HUES48 (cell line): ENCODE measurements around the gene HMG20B.

ENCODE experiments used
- H3K27ac ChIP-seq: one replicate; pipeline ENCODE4 v1.7.0; 2013; ENCODE audit warnings: low read depth, low read length, inconsistent platforms
- H3K27me3 ChIP-seq: 2 replicates; pipeline ENCODE4 v1.6.1; 2013; ENCODE audit warnings: mild to moderate bottlenecking, low read length; ENCODE audit not compliant: control insufficient read depth, insufficient read depth
- H3K36me3 ChIP-seq: 2 replicates; pipeline ENCODE4 v1.6.1; 2013; ENCODE audit warnings: low read length; ENCODE audit not compliant: control insufficient read depth, insufficient read depth
- H3K4me1 ChIP-seq: 2 replicates; pipeline ENCODE4 v1.6.1; 2013; ENCODE audit warnings: mild to moderate bottlenecking, low read length; ENCODE audit not compliant: control insufficient read depth, insufficient read depth
- H3K4me3 ChIP-seq: 2 replicates; pipeline ENCODE4 v1.5.1; 2013; ENCODE audit warnings: mild to moderate bottlenecking, low read depth, low read length
- H3K9ac ChIP-seq: 2 replicates; pipeline ENCODE4 v1.6.1; 2013; ENCODE audit warnings: mild to moderate bottlenecking, low read depth, low read length, moderate library complexity
- H3K9me3 ChIP-seq: 2 replicates; pipeline ENCODE4 v1.6.1; 2013; ENCODE audit warnings: low read length; ENCODE audit not compliant: control insufficient read depth, insufficient read depth

The HMG20B gene

GRCh38 chr19:3547301-3547731, 25.4 kb upstream of the HMG20B start:
- Histone ChIP-seq H3K27ac (no peak overlapping the region), H3K9me3 (no peaks in the 10 kb centered on the region), H3K9ac (no peak overlapping the region), H3K4me3 (no peak overlapping the region), H3K27me3 (no peaks in the 10 kb centered on the region), H3K4me1 (no peaks in the 10 kb centered on the region), H3K36me3 (peaks cover 7% of the 10 kb centered on the region; the same call in 1 of the 2 replicates)

GRCh38 chr19:3547767-3548282, 24.9 kb upstream of the HMG20B start:
- no peaks in the 10 kb centered on the region for H3K4me1 ChIP-seq
- H3K36me3 ChIP-seq = peaks cover 7% of the 10 kb centered on the region; the same call in 1 of the 2 replicates
- no peaks in the 10 kb centered on the region for H3K9me3 ChIP-seq
- no peak overlapping the region for H3K4me3 ChIP-seq
- no peaks in the 10 kb centered on the region for H3K27me3 ChIP-seq
- no peak overlapping the region for H3K9ac ChIP-seq
- H3K27ac ChIP-seq = no peak overlapping the region

DNA sequence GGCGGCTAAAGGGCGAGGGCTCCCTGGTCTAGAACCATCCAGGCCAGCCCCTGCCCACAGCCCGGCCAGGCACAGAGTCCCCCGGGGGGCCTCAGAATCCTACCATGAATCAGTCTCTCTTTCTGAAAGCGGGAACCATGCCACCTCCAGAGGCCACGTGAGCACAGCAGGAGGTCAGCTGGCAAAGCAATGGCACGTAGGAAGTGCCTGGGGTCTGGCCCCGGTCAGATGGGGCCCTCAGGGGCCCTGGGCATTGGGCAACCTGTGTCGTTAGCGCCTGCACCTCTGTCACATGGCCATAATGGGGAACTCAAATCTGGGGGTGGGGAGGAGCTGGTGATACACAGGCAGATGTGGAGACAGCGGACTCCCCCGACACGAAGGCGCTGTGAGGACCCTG, 24.1 kb upstream of the HMG20B start:
- H3K4me1 ChIP-seq = no peaks in the 10 kb centered on the region
- H3K4me3 ChIP-seq = no peak overlapping the region
- no peak overlapping the region for H3K9ac ChIP-seq
- no peaks in the 10 kb centered on the region for H3K9me3 ChIP-seq
- H3K27ac ChIP-seq = no peak overlapping the region
- H3K36me3 ChIP-seq = peaks cover 7% of the 10 kb centered on the region; the same call in 1 of the 2 replicates
- no peaks in the 10 kb centered on the region for H3K27me3 ChIP-seq

GRCh38 chr19:3549816-3550215, 22.9 kb upstream of the HMG20B start:
- Histone ChIP-seq H3K27me3 (no peaks in the 10 kb centered on the region), H3K27ac (no peak overlapping the region), H3K4me1 (no peaks in the 10 kb centered on the region), H3K9ac (no peak overlapping the region), H3K9me3 (no peaks in the 10 kb centered on the region), H3K36me3 (peaks cover 7% of the 10 kb centered on the region; the same call in 1 of the 2 replicates), H3K4me3 (no peak overlapping the region)

- Histone ChIP-seq H3K27me3 (no peaks in the 10 kb centered on the region), H3K36me3 (peaks cover 3% of the 10 kb centered on the region; the same call in 1 of the 2 replicates), H3K4me3 (no peak overlapping the region), H3K4me1 (no peaks in the 10 kb centered on the region), H3K27ac (no peak overlapping the region), H3K9ac (no peak overlapping the region), H3K9me3 (no peaks in the 10 kb centered on the region)
Measured at GRCh38 chr19:3550947-3551791, 21.6 kb upstream of the HMG20B start.

- H3K4me3 ChIP-seq = no peak overlapping the region
- no peak overlapping the region for H3K27ac ChIP-seq
- H3K4me1 ChIP-seq = peaks cover 4% of the 10 kb centered on the region; the same call in 1 of the 2 replicates
- no peak overlapping the region for H3K9ac ChIP-seq
- 0 out of 2 replicates have a peak, but pooled peaks cover 3% of the 10 kb centered on the region for H3K27me3 ChIP-seq
- H3K9me3 ChIP-seq = no peaks in the 10 kb centered on the region
- no peaks in the 10 kb centered on the region; the same call in 1 of the 2 replicates for H3K36me3 ChIP-seq
Measured at GRCh38 chr19:3551792-3552095, 21.0 kb upstream of the HMG20B start.

DNA sequence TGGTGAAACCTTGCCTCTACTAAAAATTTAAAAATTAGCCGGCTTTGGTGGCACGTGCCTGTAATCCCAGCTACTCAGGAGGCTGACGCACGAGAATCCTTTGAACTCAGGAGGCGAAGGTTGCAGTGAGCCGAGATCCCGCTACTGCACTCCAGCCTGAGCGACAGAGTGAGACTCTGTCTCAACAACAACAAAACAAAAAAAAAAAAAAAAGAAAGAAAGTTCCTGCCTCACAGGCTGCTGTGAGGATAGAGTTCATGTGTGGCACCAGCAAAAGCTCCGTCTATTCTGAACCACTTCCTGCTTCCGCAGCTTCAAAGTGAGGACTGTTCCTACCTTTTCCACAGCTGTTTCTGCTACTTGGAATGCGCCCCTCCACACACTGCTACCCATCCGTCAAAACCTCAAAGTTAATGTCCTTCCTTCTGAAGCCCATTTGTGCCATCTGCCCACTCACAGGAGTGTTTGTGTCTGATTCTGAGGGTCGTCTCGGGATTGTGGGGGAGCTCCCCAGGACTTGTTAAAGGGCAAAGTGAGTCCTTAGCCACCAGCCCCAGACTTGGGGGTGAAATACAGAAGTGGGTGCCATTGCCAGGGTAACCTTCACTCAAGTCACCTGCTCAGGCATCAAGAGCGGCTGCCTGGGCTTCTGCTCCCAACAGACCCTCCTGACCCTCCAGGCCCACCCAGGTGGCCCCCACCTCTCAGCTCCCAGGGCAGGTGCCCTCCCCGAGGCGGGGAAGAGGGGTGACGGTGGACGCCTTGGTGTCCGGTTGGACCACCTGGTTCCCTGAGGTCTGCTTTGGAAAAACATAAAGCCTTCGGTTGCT, 18.3 kb upstream of the HMG20B start:
- H3K9ac ChIP-seq = no peak overlapping the region
- H3K36me3 ChIP-seq = no peaks in the 10 kb centered on the region
- H3K4me3 ChIP-seq = no peak overlapping the region
- no peaks in the 10 kb centered on the region for H3K9me3 ChIP-seq
- H3K4me1 ChIP-seq = peaks cover 4% of the 10 kb centered on the region; the same call in 1 of the 2 replicates
- 0 out of 2 replicates have a peak, but pooled peaks cover 6% of the 10 kb centered on the region for H3K27me3 ChIP-seq
- no peak overlapping the region for H3K27ac ChIP-seq

DNA sequence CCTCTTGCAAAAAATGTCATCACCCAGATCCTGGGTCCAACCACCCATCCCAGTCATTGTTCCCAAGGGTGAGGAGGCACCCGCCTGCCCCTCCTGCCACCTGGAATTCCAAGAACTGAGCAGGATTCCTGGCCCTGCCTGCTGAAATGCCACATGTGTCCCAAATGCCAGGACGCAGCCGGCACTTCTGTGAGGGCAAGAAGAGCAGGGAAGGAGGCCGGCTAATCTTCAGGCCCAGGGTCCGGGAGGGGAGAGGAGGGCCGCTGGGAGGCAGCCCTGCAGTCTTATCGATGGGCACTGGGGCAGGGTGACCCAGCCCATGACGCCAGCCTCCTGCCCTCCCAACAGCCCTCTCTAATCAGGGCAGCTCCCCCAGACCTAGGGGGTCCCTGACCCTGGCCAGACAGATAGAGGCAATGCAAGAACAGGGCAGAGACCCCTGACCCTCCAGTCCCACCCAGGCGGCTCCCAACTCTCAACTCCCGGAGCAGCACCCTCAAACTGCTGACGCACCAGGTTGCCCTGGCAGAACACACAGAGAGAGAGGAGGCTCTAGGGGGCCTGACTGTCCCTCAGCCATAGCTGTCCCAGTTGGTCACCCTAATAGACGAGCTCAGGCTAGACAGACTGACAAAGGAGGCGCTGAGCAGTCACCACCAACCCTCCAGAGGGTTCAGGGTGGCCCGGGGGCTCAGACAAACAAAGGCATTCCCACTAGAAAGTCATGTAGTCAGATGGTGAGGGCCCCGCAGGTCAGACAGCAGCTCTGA, 16.9 kb upstream of the HMG20B start:
- peak overlapping the region; percentile 91; the same call in 1 of the 2 replicates for H3K4me3 ChIP-seq
- H3K27me3 ChIP-seq = 0 out of 2 replicates have a peak, but pooled peaks cover 6% of the 10 kb centered on the region
- no peak overlapping the region for H3K9ac ChIP-seq
- no peaks in the 10 kb centered on the region for H3K9me3 ChIP-seq
- H3K4me1 ChIP-seq = peaks cover 4% of the 10 kb centered on the region; the same call in 1 of the 2 replicates
- no peak overlapping the region for H3K27ac ChIP-seq
- no peaks in the 10 kb centered on the region for H3K36me3 ChIP-seq

DNA sequence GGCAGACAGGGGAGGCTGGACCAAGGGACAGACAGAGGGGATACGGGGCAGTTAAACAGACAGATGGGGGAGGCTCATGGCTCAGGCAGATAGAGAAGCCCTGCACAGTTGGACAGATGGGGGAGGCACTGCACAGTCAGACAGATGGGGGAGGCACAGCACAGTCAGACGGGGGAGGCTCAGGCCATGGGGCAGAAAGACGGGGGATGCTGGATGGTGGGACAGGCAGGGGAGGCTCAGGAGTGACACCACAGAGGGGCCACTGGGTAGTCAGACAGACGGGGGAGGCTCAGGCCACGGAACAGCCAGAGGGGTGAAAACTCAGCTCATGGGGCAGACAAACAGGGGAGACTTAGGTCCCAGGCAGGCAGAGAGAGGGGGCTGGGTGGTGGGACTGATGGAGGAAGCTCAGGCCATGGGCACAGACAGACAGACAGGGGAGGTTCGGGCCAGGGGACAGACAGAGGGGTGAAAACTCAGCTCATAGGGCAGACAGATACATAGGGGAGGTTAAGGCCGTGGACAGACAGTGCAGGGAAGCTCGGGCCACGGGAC, 16.2 kb upstream of the HMG20B start:
- Histone ChIP-seq H3K4me1 (peaks cover 4% of the 10 kb centered on the region; the same call in 1 of the 2 replicates), H3K9ac (peak overlapping the region; percentile 54; the same call in 1 of the 2 replicates), H3K36me3 (no peaks in the 10 kb centered on the region), H3K9me3 (no peaks in the 10 kb centered on the region), H3K27ac (no peak overlapping the region), H3K4me3 (peak overlapping the region; percentile 91), H3K27me3 (0 out of 2 replicates have a peak, but pooled peaks cover 6% of the 10 kb centered on the region)

DNA sequence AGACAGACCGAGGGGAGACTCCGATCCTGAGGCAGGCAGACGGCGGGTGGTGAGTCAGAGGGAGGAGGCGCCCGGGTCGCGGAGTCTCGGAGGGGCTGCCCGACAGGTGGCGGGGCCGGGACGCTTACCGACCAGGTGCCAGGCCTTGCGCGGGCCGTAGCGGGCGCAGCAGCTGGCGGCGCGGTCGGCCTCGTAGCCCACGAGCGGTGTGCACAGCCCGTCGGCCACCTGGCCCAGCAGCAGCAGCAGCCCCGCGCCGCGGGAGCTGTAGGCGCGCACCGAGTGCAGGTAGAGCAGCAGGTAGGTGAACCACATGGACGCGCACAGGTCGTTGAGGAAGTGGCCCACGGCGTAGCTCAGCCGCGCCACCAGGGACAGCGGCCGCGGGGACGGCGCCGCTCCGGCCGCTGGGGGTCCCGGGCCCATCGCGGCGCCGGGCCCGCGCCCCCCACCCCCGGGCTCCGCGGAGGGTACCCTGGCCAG, 15.7 kb upstream of the HMG20B start:
- Histone ChIP-seq H3K4me1 (peaks cover 4% of the 10 kb centered on the region; the same call in 1 of the 2 replicates), H3K9me3 (no peaks in the 10 kb centered on the region), H3K27ac (no peak overlapping the region), H3K27me3 (0 out of 2 replicates have a peak, but pooled peaks cover 6% of the 10 kb centered on the region), H3K4me3 (peak overlapping the region; percentile 91), H3K36me3 (no peaks in the 10 kb centered on the region), H3K9ac (peak overlapping the region; percentile 54; the same call in 1 of the 2 replicates)
